NCI-H1930 (cell line): ENCODE data around the gene GGACT.

Experiments used
- DNase-seq, 2 experiments: peaks; one replicate each; lab custom pipeline; 2025; lab: John Stamatoyannopoulos, UW

Gene GGACT

GRCh38 chr13:100547791-100548201 lies 40.8 kb downstream of the GGACT start:
- no peak for DNase-seq

GRCh38 chr13:100546713-100547405 lies 41.7 kb downstream of the GGACT start:
- no peak for DNase-seq

GRCh38 chr13:100545684-100546061 lies 42.9 kb downstream of the GGACT start:
- no peak for DNase-seq

GRCh38 chr13:100544866-100545683 lies 43.5 kb downstream of the GGACT start:
- DNase-seq: no peak

GRCh38 chr13:100543872-100544602 lies 44.6 kb downstream of the GGACT start:
- DNase-seq: no peak

GRCh38 chr13:100542826-100543156 lies 45.8 kb downstream of the GGACT start:
- DNase-seq: no peak

GRCh38 chr13:100541897-100542825 lies 46.4 kb downstream of the GGACT start:
- no peak for DNase-seq

GRCh38 chr13:100540621-100541020 lies 48.0 kb downstream of the GGACT start:
- no peak for DNase-seq

- no peak for DNase-seq
Observed at GRCh38 chr13:100537951-100538462, 50.6 kb downstream of the GGACT start.

- DNase-seq: no peak
Observed at GRCh38 chr13:100537486-100537885, 51.1 kb downstream of the GGACT start.

- DNase-seq: no peak
Observed at GRCh38 chr13:100536643-100537180, 51.9 kb downstream of the GGACT start.

GRCh38 chr13:100535426-100536135 lies 53.0 kb downstream of the GGACT start:
- DNase-seq: no peak

- no peak for DNase-seq
Observed at GRCh38 chr13:100534911-100535310, 53.7 kb downstream of the GGACT start.

- no peak for DNase-seq
Observed at GRCh38 chr13:100534147-100534843, 54.3 kb downstream of the GGACT start.

- DNase-seq: no peak
Observed at GRCh38 chr13:100533588-100534041, 55.0 kb downstream of the GGACT start.

GRCh38 chr13:100532836-100533435 lies 55.7 kb downstream of the GGACT start:
- no peak for DNase-seq

- DNase-seq: no peak
Observed at GRCh38 chr13:100532090-100532766, 56.4 kb downstream of the GGACT start.

- no peak for DNase-seq
Observed at GRCh38 chr13:100530671-100531213, 57.8 kb downstream of the GGACT start.
